ENCODE measurements around the gene MSH3.
"Not testable (repeated sequence)": the region's sequence is repeated elsewhere in the genome, so short reads cannot be mapped to it uniquely, and the experiment has no call there.

MSH3 gene

DNA sequence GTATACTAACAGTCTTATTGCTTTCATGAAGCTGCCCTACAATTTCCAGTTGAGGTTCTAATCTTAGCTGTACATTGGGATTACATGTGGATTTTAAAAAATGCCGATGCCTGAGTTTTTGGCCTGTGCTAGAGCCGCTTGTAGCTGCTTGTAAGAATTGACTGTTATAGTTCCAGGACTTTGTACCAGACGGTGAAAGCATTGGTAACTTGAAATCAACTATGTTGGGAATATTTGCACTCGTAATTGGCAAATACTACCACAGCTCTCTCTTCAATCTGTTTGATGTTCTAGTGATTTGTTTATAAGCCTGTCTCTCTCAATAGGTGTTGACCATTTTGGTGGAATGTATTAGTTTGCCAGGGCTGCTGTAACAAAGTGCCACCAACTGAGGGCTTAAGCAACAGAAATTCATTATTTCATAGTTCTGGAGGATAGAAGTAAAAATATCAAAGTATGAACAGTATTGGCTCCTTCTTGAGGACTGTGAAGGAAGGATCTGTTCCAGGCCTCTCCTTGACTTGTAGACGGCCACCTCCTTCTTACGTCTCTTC, 50.8 kb downstream of the MSH3 start:
- in situ Hi-C loops (cut with MboI; ENCODE audit: low sequenced_read_pairs): no loop called here

DNA sequence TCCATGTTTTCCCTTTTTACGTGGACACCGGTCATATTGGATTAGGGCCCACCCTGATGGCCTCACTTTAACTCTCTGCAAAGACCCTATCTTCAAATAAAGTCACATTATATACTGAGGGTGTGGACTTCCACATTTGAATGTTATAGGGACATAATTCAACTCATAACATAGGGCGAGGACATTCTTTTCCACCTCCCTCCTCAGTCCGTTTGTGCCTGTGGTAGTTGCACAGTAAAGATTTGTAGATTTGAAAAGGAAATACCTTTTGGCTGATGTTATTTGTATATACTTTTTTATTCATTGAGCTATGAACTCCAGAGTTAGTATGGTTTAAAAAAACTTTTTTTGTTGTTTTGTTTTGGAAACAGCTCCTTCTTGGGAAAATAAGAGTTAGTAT, 51.3 kb downstream of the MSH3 start:
- in situ Hi-C loops (cut with MboI; ENCODE audit: low sequenced_read_pairs): no loop called here

DNA sequence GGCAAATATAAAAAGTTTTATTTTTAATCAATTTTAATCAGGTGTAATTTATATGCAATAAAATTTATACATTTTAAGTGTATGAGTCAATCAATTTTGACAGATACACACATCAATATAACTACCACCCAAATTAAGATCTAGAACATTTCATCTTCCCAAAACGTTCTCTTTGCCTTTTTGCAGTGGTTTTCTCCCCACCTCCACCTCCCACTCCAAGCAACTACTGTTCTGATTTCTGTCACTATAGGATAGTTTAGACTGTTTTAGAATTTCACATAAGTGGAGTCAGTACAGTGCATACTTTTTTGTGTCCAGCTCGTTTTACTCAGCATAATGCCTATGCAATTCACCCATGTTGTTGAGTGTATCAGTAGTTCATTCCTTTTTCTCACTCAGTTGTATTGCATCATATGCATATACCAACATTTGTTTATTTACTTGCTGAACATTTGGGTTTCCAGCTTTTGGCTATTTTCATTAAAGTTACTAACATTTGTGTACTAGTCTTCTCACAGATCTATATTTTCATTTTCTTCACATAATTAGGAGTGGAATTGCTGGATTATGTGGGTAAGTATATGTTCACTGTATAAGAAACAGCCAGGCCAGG, 52.5 kb downstream of the MSH3 start:
- in situ Hi-C loops (cut with MboI; ENCODE audit: low sequenced_read_pairs): no loop called here

DNA sequence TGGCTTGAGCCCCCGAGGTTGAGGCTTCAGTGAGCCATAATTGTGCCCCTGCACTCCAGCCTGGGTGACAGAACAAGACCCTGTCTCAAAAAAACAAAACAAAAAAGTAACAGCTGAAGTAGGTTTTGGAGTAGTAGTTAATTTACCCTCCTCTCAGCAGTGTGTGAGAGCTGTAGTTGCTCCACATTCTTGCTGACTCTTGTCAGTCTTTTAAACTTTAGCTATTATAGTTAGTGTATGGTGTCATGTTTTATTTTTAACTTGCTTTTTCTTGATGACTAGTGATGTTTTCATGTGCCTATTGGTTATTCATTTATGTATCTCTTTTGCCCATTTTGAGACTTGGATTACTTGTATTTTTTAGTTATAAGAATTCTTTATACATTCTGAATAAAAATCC, 53.2 kb downstream of the MSH3 start:
- in situ Hi-C loops (cut with MboI; ENCODE audit: low sequenced_read_pairs): no loop called here

DNA sequence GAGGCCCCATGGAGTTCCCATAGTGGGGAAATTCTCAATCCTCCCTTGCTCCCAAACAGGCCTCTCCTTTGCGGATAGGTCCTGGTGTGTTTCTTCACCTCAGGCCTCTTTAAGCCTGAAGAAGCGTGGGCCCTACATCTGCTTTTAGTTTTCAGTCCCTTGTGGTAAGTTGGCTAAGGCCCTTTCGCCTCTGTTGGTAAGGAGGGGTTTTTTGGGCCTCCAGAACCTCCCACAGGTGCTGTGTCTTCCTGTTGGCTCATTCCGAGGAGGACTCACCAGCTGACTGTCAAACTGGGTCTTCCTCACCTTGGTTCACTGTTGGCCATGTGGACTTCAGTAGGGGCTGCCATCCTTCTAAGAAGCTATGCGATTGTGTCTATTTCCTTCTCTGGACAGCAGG, 56.8 kb downstream of the MSH3 start:
- in situ Hi-C loops (cut with MboI; ENCODE audit: low sequenced_read_pairs): no loop called here

DNA sequence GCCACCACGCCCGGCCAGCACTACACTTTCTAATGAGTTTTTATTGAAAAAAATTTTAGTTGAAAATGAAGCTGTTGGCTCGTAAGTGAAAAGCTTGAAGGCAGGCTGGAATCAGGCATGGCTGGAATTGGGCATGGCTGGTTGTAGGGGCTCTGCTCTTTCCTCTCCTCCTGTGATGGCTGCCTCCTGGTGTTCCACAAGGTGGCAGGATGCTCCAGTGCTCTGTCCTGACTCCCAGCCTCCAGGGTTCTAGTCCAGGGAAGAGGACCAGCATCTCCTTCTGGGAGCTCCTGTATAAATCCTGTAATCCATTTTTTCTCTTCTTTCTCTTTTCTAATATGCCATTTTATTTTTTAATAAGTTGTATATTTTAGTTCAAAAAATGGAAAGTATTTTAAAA, 57.5 kb downstream of the MSH3 start:
- in situ Hi-C loops (cut with MboI; ENCODE audit: low sequenced_read_pairs): no loop called here

DNA sequence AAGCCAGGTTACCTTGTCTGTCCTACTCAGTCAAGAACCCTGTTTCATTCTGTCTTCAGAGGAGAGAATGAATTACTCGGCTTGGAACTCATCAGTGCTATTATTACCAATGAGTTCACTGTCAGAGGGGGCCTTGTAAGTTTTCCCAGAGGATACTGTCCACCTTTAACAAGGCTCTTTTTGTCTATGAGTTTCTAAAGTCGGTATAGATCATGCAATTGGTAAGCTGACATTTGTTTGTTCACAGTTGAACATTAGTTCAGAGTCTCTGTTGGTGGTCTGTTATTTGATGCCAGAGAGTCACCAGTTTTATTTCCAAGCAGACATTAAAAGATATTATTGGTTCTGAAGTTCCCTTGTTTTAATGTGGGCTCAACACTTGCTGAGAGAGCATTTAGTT, 58.5 kb downstream of the MSH3 start:
- in situ Hi-C loops (cut with MboI; ENCODE audit: low sequenced_read_pairs): no loop called here

DNA sequence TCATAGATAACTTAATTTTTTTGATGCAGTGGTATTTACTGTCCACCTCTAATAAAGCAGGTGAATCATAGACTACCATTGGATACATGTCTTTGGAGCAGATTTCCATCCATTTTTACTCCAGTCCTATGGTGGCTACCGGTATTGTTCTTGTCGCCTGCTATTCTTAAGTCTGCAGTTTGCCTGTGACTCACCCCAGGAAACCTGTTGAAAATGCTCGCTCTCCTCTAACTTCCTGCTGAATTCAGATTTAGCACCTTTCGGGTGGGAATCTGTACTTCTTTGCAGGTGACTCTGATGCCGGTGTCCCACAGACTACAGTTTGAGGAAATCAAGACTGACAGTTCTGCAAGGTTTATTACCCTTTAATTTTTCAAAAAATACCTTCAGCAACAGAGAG, 59.2 kb downstream of the MSH3 start:
- in situ Hi-C loops (cut with MboI; ENCODE audit: low sequenced_read_pairs): no loop called here

DNA sequence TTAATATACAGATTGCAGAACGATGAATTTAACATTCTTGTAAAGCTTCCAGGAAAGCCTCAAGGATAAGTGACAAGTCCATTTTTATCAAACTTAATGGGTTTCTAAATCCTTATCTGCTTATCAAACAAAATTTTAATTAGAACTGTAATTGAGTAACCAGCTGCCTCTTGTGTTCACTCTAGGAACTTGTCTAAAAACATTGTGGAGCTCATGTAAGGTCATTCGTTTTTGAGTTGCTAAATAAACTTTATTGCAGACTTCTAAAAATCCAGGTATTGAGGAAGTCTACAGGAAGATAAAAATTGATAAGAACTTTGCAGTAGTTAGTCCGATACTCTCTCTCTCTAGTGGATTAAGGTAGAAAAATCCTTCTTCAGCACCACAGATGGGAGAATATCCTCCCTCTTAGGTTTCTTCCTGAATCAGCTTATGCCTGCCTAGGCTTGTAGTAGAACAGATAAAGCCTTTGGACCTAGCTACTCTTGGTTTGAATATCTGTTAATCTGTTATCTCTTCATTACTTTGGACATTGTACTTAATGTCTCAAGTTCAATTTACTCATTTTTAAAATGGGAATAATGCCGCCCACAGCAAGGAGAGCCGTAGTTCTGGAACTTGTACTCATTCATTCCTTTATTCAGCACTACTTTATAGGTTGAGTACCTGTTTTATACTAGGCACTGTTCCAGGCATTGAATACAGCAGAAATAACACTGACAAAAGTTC, 60.3 kb downstream of the MSH3 start:
- in situ Hi-C loops (cut with MboI; ENCODE audit: low sequenced_read_pairs): no loop called here

DNA sequence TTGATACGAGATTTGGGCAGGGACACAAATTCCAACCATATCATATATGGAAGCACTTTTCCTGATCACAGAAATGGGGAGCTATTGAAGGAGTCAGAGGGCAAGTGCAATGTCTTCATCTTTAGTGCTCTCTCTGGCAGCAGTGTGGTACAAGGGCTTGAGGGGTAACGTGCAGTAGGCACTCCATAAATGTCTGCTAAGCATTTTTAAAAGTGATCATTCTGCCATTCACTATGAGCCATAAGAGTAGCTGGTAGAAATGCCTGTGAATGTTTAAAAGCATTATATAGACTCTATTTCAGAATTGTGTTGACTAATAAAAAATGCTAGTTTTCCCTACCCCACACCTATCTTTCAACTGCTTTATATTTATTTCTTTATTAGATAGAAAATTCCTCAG, 61.4 kb downstream of the MSH3 start:
- in situ Hi-C loops (cut with MboI; ENCODE audit: low sequenced_read_pairs): no loop called here

DNA sequence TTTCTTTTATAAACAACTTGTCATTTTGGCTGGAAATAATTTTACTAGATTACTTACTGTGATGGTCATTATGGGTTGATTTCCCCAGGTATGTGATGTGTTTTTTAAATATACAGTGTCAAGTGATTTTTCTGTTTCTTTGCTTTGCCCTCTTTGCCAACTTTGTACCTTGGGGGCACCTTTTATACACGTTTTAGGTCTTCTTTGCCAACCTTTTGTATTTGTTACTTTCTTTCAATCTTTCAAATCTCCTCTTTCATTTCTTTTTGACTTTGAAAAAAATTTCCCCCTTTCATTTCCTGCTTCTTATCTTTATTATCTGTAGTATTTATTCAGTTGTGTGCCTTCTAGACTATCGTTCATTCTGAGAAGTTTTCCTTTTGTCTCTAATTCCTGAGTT, 65.7 kb downstream of the MSH3 start:
- in situ Hi-C loops (cut with MboI; ENCODE audit: low sequenced_read_pairs): no loop called here

DNA sequence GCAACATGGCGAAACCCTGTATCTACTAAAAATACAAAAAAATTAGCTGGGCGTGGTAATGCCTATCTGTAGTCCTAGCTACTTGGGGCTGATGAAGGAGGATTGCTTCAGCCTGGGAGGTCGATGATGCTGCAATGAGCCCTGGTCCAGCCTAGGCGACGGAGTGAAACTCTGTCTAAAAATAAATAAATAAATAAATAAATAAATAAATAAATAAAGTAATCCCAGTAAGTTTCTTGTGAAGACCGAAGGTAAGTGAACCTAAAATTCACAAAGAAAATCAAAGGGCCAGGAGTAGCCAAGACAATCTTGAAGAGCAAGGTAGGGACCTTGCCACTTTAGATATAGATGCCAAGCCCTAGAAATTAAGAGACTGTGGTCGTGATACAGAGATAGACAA, 68.5 kb downstream of the MSH3 start:
- in situ Hi-C loops (cut with MboI; ENCODE audit: low sequenced_read_pairs): no loop called here

DNA sequence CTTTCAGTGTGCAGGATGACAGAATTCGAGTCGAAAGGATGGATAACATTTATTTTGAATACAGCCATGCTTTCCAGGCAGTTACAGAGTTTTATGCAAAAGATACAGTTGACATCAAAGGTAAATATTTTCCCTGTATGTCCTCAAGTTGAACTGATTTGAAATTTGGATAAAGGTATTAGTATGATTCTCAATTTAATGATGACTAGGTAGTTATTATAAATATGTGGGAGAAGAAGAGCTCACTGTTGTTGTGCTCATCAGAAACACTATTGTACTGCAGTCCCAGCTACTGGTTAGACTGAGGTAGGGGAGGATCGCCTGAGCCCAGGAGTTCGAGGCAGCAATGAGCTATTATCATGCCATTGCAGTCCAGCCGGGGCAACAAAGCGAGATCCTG, 71.0 kb downstream of the MSH3 start:
- in situ Hi-C loops (cut with MboI; ENCODE audit: low sequenced_read_pairs): no loop called here

DNA sequence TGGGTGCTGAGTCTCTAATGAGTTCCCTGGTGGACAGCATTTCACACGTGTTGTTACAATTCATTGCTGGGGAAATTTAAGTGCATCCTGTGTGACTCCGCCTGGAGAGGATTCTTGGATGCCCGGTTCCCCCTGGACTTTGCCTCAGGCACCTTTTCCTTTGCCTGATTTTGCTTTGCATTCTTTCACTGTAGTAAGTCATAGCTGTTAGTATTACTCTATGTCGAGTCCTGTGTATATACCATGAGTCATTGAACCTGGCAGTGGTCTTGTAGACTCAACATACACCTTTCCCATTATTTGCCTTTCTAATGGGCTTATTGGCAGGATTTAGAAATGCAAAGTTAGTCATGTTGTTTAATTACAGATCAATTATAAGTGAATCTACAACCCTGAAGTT, 82.3 kb downstream of the MSH3 start:
- in situ Hi-C loops (cut with MboI; ENCODE audit: low sequenced_read_pairs): no loop called here

DNA sequence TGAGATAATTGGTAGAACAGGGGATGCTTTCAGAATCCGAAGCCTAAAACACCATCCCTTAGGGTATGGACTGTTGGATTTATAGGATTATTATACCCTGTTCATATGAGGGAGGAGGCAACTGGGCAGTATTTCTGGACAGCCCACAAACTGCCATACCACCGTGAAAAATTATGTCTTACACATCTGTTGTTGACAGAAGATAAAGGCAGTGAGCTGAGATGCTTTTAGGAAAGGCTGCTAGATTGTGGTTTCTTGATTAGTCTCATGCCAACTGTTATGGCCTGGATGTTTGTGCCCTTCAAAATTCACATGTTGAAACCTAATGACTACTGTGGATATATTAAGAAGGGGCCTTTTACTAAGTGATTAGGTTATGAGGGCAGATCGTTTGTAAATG, 84.0 kb downstream of the MSH3 start:
- in situ Hi-C loops (cut with MboI; ENCODE audit: low sequenced_read_pairs): no loop called here

DNA sequence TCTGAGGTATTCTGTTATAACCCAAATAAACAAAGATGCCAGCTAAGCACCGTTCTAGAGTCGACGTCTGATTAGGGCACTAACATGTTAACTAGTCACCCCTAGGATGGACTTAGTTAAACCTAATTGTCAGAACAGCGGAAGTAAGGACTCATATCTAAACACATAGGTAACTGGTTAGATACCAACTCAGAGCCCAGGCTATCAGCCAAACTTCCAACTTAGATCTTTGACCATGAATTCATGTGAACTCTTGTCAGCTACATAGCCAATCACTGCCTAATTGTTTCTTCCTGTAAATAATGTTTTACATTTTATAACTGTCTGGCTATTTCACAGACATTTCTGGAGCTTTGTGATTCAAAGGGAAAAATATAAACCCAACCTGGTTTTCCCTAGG, 84.6 kb downstream of the MSH3 start:
- in situ Hi-C loops (cut with MboI; ENCODE audit: low sequenced_read_pairs): no loop called here

DNA sequence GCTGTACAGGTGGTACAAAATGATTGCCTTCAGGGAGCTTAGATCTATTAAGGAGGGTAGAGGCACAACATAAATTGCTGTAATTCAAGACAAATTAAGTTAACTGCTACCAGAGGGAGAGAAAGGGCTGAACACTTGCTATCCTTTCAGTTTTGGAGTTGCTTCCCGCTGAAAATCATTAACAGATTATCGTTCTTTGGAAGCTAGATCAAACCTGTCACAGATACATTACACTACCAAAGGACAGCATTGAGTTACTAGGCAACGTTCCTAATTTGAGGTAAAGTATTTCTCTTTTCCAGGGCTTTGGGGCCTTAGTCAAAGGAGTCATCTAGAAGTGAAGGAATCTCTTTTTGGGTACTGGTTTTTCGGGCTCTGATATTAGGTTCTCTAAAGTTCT, 85.0 kb downstream of the MSH3 start:
- in situ Hi-C loops (cut with MboI; ENCODE audit: low sequenced_read_pairs): no loop called here

DNA sequence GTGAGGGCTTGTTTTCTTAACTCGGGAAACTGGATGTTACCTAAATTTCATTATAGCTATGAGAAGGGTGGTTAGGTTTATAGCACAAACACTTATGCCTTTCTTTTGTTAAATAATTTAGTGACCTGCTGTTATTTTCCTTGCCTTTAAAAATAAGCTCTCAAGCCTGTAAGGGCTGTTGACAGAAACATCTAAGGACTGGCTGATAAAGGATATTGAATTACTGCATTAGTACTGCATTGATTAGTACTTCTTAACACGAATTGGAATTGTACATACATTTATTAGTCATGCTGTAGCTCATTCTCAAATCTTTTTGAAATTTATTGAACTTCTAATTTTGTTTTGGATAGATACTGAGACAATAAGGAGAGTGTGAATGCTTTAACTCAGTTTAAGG, 85.4 kb downstream of the MSH3 start:
- in situ Hi-C loops (cut with MboI; ENCODE audit: low sequenced_read_pairs): no loop called here

DNA sequence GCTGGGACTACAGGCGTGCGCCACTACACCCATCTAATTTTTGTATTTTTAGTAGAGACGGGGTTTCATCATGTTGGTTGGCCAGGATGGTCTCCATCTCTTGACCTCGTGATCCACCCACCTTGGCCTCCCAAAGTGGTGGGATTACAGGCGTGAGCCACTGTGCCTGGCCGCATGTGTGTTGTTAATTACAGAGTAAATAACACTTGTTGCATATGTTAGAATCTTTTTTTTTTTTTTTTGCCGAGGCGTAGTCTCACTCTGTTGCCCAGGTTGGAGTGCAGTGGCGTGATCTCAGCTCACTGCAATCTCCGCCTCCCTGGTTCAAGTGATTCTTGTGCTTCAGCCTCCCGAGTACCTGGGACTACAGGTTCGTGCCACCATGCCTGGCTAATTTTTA, 86.0 kb downstream of the MSH3 start:
- in situ Hi-C loops (cut with MboI; ENCODE audit: low sequenced_read_pairs): not testable (repeated sequence)

DNA sequence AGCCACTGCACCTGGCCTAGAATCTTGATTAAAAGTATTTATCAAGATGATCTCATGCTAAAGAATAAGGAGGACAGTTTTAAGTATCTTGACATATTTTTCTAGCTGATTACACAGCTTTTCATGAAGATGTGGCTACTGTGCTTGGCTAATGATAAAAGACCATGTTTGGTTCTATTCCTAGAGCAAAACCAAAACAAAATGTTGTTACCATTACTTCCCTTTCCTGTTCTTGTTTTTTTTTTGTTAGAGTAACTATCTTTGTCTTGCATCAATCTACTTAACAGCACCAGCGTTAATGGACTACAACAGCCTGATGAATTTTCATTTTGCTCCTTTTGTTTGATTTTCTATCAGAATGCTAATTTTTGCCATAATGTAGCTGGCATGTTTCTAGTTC, 86.5 kb downstream of the MSH3 start:
- in situ Hi-C loops (cut with MboI; ENCODE audit: low sequenced_read_pairs): no loop called here

DNA sequence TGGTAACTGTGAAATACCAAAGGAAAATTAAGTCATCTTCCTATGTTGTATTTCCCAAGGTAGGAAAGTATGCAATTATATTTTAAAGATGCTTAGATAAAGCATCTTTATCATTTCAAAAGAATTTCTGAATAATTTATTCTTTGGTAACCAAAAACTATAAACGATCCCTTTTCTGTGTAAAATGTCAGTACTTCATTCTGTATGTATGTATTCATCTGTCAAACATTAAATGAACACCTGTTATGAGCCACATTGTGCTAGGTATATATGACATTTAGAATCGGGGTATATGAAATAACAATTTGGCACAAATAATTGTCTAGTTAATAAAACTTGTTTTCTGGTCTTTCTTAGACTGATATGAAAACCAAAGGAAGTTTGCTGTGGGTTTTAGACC, 89.7 kb downstream of the MSH3 start:
- in situ Hi-C loops (cut with MboI; ENCODE audit: low sequenced_read_pairs): no loop called here

DNA sequence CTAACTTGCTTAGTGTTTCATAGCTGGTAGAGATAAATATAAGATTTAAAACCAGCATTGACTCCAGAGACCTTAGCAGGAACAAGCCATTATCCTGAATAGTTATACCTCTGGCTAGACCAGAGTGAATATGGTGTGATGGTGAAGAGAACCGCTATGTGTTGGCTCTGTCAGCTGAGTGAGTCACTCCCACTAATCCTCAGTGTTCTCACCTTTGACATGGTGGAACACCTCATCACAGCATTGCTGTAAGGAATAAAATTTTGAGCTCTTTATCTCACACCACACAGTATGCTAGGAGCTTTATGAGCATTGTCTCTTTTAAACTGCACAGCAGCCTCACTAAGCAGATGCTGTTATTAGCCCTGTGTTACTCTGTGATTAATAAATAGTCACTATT, 91.0 kb downstream of the MSH3 start:
- in situ Hi-C loops (cut with MboI; ENCODE audit: low sequenced_read_pairs): no loop called here

DNA sequence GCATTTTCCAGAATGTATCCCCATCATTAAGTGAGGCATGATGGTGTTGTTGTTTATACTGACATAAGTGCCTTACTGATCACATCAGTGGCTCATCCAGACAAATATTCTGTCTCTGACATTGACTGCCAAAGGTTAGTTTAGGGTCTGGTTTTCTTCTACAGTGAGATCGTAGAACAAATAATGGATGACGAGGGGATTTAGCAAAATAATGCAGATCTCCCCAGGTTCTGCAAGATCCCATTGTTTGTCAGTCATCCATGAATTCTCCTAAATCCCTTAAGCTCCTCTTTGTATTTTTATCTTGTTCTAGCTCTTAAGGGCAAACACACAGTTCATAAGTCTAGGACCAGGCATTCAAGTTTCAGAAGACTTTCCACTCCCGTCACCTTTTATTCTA, 93.5 kb downstream of the MSH3 start:
- in situ Hi-C loops (cut with MboI; ENCODE audit: low sequenced_read_pairs): no loop called here

Data from HL-60/S4 (cell line).